HepG2 (cell line): ENCODE measurements around the gene RDH12. TPM values are rescaled to one million over a fixed set of nuclear protein-coding genes. Genes with fewer than 3 reads are reported as not detected.

Experiments
- CEBPZ ChIP-seq: IDR thresholded peaks from 2 replicates; pipeline ENCODE4 v1.6.1; 2012; ENCODE audit warnings: low read length, improper control_type of control experiment
- FOXK1 ChIP-seq: sonication (generic); formaldehyde crosslinking; IDR thresholded peaks from 2 replicates; pipeline ENCODE4 v1.4.0; 2020; ENCODE audit warnings: low read depth, missing genetic modification reagents, borderline replicate concordance
- JUNB ChIP-seq: sonication (generic); formaldehyde crosslinking; IDR thresholded peaks from 2 replicates; pipeline ENCODE4 v1.8.0; 2022; ENCODE audit warnings: missing genetic modification reagents, mild to moderate bottlenecking, borderline replicate concordance
- POGZ ChIP-seq: sonication (generic); formaldehyde crosslinking; IDR thresholded peaks from 2 replicates; pipeline ENCODE4 v1.4.0; 2020; ENCODE audit warnings: mild to moderate bottlenecking, missing genetic modification reagents
- SALL1 ChIP-seq: sonication (generic); formaldehyde crosslinking; IDR thresholded peaks from 2 replicates; pipeline ENCODE4 v1.8.0; 2022; ENCODE audit warnings: mild to moderate bottlenecking, missing genetic modification reagents
- SIN3A ChIP-seq: IDR thresholded peaks from 2 replicates; pipeline ENCODE4 v1.6.1; 2011; ENCODE audit warnings: low read depth, mild to moderate bottlenecking, control low read depth, low read length, borderline replicate concordance
- SMAD3 ChIP-seq: sonication (generic); formaldehyde crosslinking; IDR thresholded peaks from 2 replicates; pipeline ENCODE4 v1.4.0; 2020; ENCODE audit warnings: missing genetic modification reagents
- THYN1 ChIP-seq: sonication (generic); formaldehyde crosslinking; IDR thresholded peaks from 2 replicates; pipeline ENCODE4 v1.8.1; 2023; ENCODE audit warnings: low read depth, mild to moderate bottlenecking, moderate library complexity, missing genetic modification reagents, borderline replicate concordance
- TP53 ChIP-seq: sonication (generic); formaldehyde crosslinking; conservative IDR thresholded peaks from 2 replicates; pipeline ENCODE4 v1.4.0; 2020; ENCODE audit warnings: missing genetic modification reagents
- ZFP37 ChIP-seq: sonication (generic); formaldehyde crosslinking; IDR thresholded peaks from 2 replicates; pipeline ENCODE4 v1.4.0; 2020; ENCODE audit warnings: missing genetic modification reagents, borderline replicate concordance
- ZFP90 ChIP-seq: sonication (generic); formaldehyde crosslinking; IDR thresholded peaks from 2 replicates; pipeline ENCODE4 v1.8.0; 2022; ENCODE audit warnings: missing genetic modification reagents, mild to moderate bottlenecking, inconsistent platforms, borderline replicate concordance
- ZKSCAN5 ChIP-seq: sonication (generic); formaldehyde crosslinking; IDR thresholded peaks from 2 replicates; pipeline ENCODE4 v1.5.1; 2020; ENCODE audit warnings: mild to moderate bottlenecking, missing genetic modification reagents
- ZNF207 ChIP-seq: fragments of 450-650 bp; IDR thresholded peaks from 2 replicates; pipeline ENCODE4 v1.6.1; 2016; ENCODE audit warnings: antibody characterized with exemption, borderline replicate concordance
- ZNF263 ChIP-seq: sonication (generic); formaldehyde crosslinking; IDR thresholded peaks from 2 replicates; pipeline ENCODE4 v1.4.0; 2020; ENCODE audit warnings: missing genetic modification reagents
- ZNF333 ChIP-seq: sonication (generic); formaldehyde crosslinking; IDR thresholded peaks from 2 replicates; pipeline ENCODE4 v1.4.0; 2020; ENCODE audit warnings: mild to moderate bottlenecking, missing genetic modification reagents, borderline replicate concordance
- ZNF543 ChIP-seq: sonication (generic); formaldehyde crosslinking; IDR thresholded peaks from 2 replicates; pipeline ENCODE4 v1.4.0; 2020; ENCODE audit warnings: mild to moderate bottlenecking, missing genetic modification reagents
- ZNF737 ChIP-seq: sonication (generic); formaldehyde crosslinking; IDR thresholded peaks from 2 replicates; pipeline ENCODE4 v1.5.0; 2020; ENCODE audit warnings: missing genetic modification reagents, mild to moderate bottlenecking, borderline replicate concordance
- ZNF776 ChIP-seq: sonication (generic); formaldehyde crosslinking; IDR thresholded peaks from 2 replicates; pipeline ENCODE4 v1.4.0; 2020; ENCODE audit warnings: mild to moderate bottlenecking, missing genetic modification reagents
- polyA plus RNA-seq, 8 experiments: library from polyadenylated mRNA; depleted of rRNA in 3 of 8; stranded (reverse) in 7 of 8; unstranded in 1 of 8; fragments of >200 nt; fragmentation: Illumina TruSeq in 4 of 8; extraction: Trizol in 4 of 8; gene quantifications; 2 replicates each; pipeline versions ENCODE4 v1.2.1 to v1.2.3, GENCODE V29; 2011 to 2016; ENCODE audit warnings: low read depth in 4 of 8, missing spikeins in 1 of 8, mixed read lengths in 1 of 8; ENCODE audit not compliant: insufficient read depth in 1 of 8
- total RNA-seq, 5 experiments: library from RNA; depleted of rRNA; stranded (reverse); fragments of >200 nt; fragmentation: Illumina TruSeq; extraction: Trizol; gene quantifications; 2 replicates each; pipeline ENCODE4 v1.2.3, GENCODE V29; 2016; ENCODE audit warnings: low read depth in 1 of 5
- TF ChIP-seq, protein P1 (sequence below): sonication (generic); formaldehyde crosslinking; IDR thresholded peaks from 2 replicates; pipeline ENCODE4 v1.9.0; 2021; ENCODE audit warnings: missing genetic modification reagents, mild to moderate bottlenecking, borderline replicate concordance
- TF ChIP-seq, protein P2 (sequence below): IDR thresholded peaks from 2 replicates; pipeline ENCODE4 v1.6.1; 2018; ENCODE audit warnings: missing genetic modification reagents
- TF ChIP-seq, protein P3 (sequence below): sonication (generic); formaldehyde crosslinking; conservative IDR thresholded peaks from 2 replicates; pipeline ENCODE4 v1.8.0; 2022; ENCODE audit warnings: low read depth, missing genetic modification reagents
- TF ChIP-seq, protein P4 (sequence below): sonication (generic); formaldehyde crosslinking; conservative IDR thresholded peaks from 2 replicates; pipeline ENCODE4 v1.5.0; 2020; ENCODE audit warnings: missing genetic modification reagents

RDH12 gene
- total and polyA plus RNA-seq, 2 of the 13 experiments (the other 11 are each of a cell fraction or from before 2014, with no cell fraction given), result 1.6 to 2.1 TPM

GRCh38 chr14:67695394-67695949 is 6.2 kb upstream of the RDH12 start, which contains the start of gene RDH11 (continued):
- TF ChIP-seq ZNF737 (CRISPR knock-in tag) (no peak), SIN3A (peak; percentile 76; the same call in 1 of the 2 replicates), ZNF207 (no peak), THYN1 (no peak), TP53 (CRISPR knock-in tag) (no peak), ZFP37 (CRISPR knock-in tag) (no peak), SMAD3 (no peak), ZNF263 (CRISPR knock-in tag) (no peak), POGZ (peak; percentile 19; the same call in 1 of the 2 replicates), ZNF333 (no peak), ZKSCAN5 (CRISPR knock-in tag) (no peak), FOXK1 (peak; percentile 58; the same call in 1 of the 2 replicates), ZNF543 (CRISPR knock-in tag) (peak; percentile 80), JUNB (CRISPR knock-in tag) (no peak), ZFP90 (CRISPR knock-in tag) (no peak; the same call in 1 of the 2 replicates), ZNF776 (CRISPR knock-in tag) (0 out of 2 replicates have a peak, but pooled peaks have one; percentile 28), CEBPZ (no peak), SALL1 (peak; percentile 59; the same call in 1 of the 2 replicates)
- TF ChIP-seq, protein P1, sequence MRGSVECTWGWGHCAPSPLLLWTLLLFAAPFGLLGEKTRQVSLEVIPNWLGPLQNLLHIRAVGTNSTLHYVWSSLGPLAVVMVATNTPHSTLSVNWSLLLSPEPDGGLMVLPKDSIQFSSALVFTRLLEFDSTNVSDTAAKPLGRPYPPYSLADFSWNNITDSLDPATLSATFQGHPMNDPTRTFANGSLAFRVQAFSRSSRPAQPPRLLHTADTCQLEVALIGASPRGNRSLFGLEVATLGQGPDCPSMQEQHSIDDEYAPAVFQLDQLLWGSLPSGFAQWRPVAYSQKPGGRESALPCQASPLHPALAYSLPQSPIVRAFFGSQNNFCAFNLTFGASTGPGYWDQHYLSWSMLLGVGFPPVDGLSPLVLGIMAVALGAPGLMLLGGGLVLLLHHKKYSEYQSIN (CRISPR knock-in tag), result no peak
- TF ChIP-seq, protein P2, sequence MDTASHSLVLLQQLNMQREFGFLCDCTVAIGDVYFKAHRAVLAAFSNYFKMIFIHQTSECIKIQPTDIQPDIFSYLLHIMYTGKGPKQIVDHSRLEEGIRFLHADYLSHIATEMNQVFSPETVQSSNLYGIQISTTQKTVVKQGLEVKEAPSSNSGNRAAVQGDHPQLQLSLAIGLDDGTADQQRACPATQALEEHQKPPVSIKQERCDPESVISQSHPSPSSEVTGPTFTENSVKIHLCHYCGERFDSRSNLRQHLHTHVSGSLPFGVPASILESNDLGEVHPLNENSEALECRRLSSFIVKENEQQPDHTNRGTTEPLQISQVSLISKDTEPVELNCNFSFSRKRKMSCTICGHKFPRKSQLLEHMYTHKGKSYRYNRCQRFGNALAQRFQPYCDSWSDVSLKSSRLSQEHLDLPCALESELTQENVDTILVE, result no peak
- TF ChIP-seq, protein P3, sequence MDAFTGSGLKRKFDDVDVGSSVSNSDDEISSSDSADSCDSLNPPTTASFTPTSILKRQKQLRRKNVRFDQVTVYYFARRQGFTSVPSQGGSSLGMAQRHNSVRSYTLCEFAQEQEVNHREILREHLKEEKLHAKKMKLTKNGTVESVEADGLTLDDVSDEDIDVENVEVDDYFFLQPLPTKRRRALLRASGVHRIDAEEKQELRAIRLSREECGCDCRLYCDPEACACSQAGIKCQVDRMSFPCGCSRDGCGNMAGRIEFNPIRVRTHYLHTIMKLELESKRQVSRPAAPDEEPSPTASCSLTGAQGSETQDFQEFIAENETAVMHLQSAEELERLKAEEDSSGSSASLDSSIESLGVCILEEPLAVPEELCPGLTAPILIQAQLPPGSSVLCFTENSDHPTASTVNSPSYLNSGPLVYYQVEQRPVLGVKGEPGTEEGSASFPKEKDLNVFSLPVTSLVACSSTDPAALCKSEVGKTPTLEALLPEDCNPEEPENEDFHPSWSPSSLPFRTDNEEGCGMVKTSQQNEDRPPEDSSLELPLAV (CRISPR knock-in tag), result no peak
- TF ChIP-seq, protein P4, sequence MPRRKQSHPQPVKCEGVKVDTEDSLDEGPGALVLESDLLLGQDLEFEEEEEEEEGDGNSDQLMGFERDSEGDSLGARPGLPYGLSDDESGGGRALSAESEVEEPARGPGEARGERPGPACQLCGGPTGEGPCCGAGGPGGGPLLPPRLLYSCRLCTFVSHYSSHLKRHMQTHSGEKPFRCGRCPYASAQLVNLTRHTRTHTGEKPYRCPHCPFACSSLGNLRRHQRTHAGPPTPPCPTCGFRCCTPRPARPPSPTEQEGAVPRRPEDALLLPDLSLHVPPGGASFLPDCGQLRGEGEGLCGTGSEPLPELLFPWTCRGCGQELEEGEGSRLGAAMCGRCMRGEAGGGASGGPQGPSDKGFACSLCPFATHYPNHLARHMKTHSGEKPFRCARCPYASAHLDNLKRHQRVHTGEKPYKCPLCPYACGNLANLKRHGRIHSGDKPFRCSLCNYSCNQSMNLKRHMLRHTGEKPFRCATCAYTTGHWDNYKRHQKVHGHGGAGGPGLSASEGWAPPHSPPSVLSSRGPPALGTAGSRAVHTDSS (CRISPR knock-in tag), result no peak
